Measurements from ENCODE around the gene FKRP. TPM values are rescaled to one million over a fixed set of nuclear protein-coding genes. Genes with fewer than 3 reads are reported as not detected.

The FKRP gene, protein sequence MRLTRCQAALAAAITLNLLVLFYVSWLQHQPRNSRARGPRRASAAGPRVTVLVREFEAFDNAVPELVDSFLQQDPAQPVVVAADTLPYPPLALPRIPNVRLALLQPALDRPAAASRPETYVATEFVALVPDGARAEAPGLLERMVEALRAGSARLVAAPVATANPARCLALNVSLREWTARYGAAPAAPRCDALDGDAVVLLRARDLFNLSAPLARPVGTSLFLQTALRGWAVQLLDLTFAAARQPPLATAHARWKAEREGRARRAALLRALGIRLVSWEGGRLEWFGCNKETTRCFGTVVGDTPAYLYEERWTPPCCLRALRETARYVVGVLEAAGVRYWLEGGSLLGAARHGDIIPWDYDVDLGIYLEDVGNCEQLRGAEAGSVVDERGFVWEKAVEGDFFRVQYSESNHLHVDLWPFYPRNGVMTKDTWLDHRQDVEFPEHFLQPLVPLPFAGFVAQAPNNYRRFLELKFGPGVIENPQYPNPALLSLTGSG
- total RNA-seq: 10 to 100 TPM in 1 of 2 donors, 1 to 10 TPM in 1; 8.4 to 10.4 TPM

DNA sequence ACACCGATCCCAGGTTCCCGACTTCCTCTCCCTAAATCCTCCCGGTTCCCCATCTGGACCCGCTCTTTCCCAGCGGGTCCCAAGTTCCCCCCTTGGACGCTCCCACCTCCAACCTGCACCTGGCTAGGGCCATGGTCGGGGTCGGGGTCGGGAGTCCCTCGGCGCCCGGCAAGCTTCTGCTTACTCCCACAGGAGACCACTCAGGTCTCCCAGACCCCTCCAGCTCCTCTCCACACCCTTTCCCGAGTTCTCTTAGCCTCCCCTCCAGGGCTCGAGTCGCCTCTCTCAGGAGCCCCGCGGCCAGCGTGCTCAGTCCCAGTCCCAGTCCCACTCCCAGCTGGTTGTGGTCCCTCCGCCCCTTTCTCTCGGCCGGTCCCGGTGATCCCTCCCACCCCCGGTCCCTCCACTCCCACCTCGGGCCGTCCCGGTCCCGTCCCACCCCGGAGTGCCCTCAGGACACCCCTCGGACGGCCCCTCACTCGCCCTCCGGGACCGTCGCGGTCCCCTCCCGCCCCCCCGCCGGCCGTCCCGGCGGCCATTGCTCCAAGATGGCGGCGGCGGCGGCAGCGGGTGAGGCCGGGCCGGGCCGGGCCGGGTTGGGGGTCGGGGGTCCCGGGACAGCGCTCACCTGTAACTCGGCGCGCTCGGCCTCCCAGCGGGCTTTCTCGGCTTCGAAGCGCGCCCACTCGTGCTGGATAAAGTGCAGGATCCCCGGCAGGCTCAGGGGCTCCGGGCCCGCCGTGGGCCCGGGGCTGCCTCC lies at the start of gene FKRP:
FKRP (plus strand) TSS at position 537 of the 760 bp plus-strand sequence. CDS start 9,394 bp downstream, outside the sequence.
- no peak for DNase-seq
- Histone ChIP-seq H3K4me1 (no peaks in the 10 kb centered on the region), H3K27ac (peak within 1 kb of the TSS; percentile 80), H3K9me3 (no peaks in the 10 kb centered on the region), H3K27me3 (no peaks in the 10 kb centered on the region), H3K4me3 (peak within 1 kb of the TSS; percentile 97), H3K9ac (ENCODE audit: low read depth in 2 of 2, low read length in 2 of 2) (peak within 1 kb of the TSS; percentile 95 to 96), H3K36me3 (no peaks in the 10 kb centered on the region)
- TF ChIP-seq, protein P1, sequence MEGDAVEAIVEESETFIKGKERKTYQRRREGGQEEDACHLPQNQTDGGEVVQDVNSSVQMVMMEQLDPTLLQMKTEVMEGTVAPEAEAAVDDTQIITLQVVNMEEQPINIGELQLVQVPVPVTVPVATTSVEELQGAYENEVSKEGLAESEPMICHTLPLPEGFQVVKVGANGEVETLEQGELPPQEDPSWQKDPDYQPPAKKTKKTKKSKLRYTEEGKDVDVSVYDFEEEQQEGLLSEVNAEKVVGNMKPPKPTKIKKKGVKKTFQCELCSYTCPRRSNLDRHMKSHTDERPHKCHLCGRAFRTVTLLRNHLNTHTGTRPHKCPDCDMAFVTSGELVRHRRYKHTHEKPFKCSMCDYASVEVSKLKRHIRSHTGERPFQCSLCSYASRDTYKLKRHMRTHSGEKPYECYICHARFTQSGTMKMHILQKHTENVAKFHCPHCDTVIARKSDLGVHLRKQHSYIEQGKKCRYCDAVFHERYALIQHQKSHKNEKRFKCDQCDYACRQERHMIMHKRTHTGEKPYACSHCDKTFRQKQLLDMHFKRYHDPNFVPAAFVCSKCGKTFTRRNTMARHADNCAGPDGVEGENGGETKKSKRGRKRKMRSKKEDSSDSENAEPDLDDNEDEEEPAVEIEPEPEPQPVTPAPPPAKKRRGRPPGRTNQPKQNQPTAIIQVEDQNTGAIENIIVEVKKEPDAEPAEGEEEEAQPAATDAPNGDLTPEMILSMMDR (IDR thresholded peaks at IDR 0.05): no peak
- intact Hi-C loops (cut with DNase I): no loop called here

GRCh38 chr19:46696866-46697203 lies 49.0 kb upstream of the FKRP start:
- Histone ChIP-seq H3K27ac (no peak overlapping the region), H3K36me3 (peaks cover 39% of the 10 kb centered on the region), H3K9ac (ENCODE audit: low read depth in 2 of 2, low read length in 2 of 2) (no peak overlapping the region), H3K9me3 (no peaks in the 10 kb centered on the region), H3K4me3 (no peak overlapping the region), H3K27me3 (no peaks in the 10 kb centered on the region), H3K4me1 (no peaks in the 10 kb centered on the region)
- intact Hi-C loops (cut with DNase I): no loop called here
- no peak for DNase-seq
- TF ChIP-seq, protein P1 (IDR thresholded peaks at IDR 0.05): no peak

GRCh38 chr19:46697204-46697960 lies 48.5 kb upstream of the FKRP start:
- peak; percentile 97 for DNase-seq
- Histone ChIP-seq H3K4me3 (no peak overlapping the region), H3K9me3 (no peaks in the 10 kb centered on the region), H3K36me3 (peaks cover 41% of the 10 kb centered on the region), H3K27me3 (no peaks in the 10 kb centered on the region), H3K9ac (ENCODE audit: low read depth in 2 of 2, low read length in 2 of 2) (peak overlapping the region in 1 of 2 donors; percentile 34), H3K4me1 (no peaks in the 10 kb centered on the region), H3K27ac (no peak overlapping the region)
- TF ChIP-seq, protein P1 (IDR thresholded peaks at IDR 0.05): no peak
- intact Hi-C loops (cut with DNase I): no loop called here

DNA sequence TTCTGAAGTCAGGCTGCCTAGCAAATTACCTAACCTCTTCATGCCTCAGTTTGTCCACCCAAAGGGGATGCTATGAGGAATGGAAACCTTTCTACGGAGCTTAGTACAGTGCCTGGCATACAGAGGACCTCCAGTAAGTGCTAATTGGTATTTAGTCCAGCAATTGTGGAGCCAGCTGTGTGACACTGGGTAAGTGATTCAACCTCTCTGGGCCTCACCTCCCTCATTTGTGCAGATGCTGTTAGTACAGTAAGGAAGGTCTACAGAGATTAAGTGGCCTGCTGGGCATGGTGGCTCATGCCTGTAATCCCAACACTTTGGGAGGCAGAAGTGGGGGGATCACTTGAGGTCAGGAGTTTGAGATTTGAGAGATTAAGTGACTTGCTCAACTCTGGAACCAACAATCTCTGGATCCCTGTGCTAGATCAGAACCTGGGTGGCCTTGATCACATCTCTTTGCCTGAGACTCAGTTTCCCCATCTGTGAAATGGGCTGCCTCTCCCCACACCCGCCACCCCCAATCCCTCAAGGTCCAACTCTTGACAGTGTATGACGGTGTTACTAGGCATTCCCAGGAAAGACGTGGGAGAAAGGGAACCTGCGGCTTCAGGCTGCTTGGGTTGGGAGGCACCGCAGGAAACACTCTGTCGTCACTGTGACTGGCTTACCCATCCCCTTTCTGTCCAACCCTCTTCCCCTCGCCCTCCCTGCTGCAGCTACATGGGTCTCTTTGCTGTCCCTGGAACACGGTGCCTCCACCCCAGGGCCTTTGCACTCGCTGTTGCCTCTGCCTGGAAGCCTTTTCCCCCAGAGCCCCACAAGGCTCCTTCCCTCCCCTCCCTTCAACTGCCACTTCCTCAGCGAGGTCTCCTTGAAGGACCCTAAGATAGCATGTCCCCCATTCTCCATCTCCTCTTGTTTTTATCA lies 47.2 kb upstream of the FKRP start:
- H3K9me3 ChIP-seq: no peaks in the 10 kb centered on the region
- no peak for DNase-seq
- TF ChIP-seq, protein P1 (IDR thresholded peaks at IDR 0.05): no peak
- no peak overlapping the region for H3K9ac ChIP-seq (ENCODE audit: low read depth in 2 of 2, low read length in 2 of 2)
- H3K4me3 ChIP-seq: no peak overlapping the region
- peaks cover 40% of the 10 kb centered on the region for H3K36me3 ChIP-seq
- no peaks in the 10 kb centered on the region for H3K27me3 ChIP-seq
- intact Hi-C loops (cut with DNase I): no loop called here
- H3K4me1 ChIP-seq: no peaks in the 10 kb centered on the region
- no peak overlapping the region for H3K27ac ChIP-seq

All from colonic mucosa (tissue), 4 donors.